Nephron (organoid): Measurements from ENCODE around the gene PTPRT.

Source experiments
- H3K27ac Mint-ChIP-seq, 3 experiments: 2 replicates each; pipeline ENCODE4 v1.8.0; 2020; ENCODE audit warnings: mixed read lengths in 3 of 3, mild to moderate bottlenecking in 2 of 3, moderate library complexity in 1 of 3
- H3K27me3 Mint-ChIP-seq: 2 replicates; pipeline ENCODE4 v1.8.0; 2021; ENCODE audit warnings: low read depth, mild to moderate bottlenecking, moderate library complexity, mixed read lengths
- H3K36me3 Mint-ChIP-seq: 2 replicates; pipeline ENCODE4 v1.8.0; 2020; ENCODE audit warnings: low read depth, mixed read lengths
- H3K4me1 Mint-ChIP-seq: 2 replicates; pipeline ENCODE4 v1.8.0; 2020; ENCODE audit warnings: mixed read lengths
- H3K4me3 Mint-ChIP-seq, 3 experiments: 2 replicates each; pipeline ENCODE4 v1.8.0; 2020; ENCODE audit warnings: mild to moderate bottlenecking in 3 of 3, mixed read lengths in 3 of 3, moderate library complexity in 2 of 3
- H3K9me3 Mint-ChIP-seq: 2 replicates; pipeline ENCODE4 v1.8.0; 2020; ENCODE audit warnings: mixed read lengths
- TF ChIP-seq, protein P1 (sequence below), 3 experiments: fragments of 200-600 bp; sonication (generic); IDR thresholded peaks; one replicate each; pipeline ENCODE4 v1.5.0; 2021; ENCODE audit warnings: antibody characterized with exemption in 3 of 3; ENCODE audit not compliant: unreplicated experiment in 3 of 3

Gene PTPRT

DNA sequence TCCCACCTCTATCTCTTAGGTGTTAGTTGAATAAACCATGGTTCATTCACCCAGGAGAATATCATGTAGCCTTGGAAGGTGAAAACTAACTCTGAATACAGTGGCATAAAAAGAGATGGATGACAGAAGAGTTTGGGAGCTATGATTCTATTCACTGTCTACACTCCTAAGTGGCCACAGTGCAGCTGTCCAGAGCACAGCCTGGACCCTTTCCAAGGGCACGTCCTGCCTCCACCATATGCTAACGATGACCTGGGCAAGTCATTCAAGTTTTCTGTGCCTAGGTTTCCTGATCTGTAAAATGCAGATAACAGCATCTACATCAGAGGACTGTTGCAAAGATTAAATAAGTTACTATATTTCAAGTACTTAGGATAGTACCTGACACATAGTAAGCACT is 314.1 kb downstream of the PTPRT start:
- no peak overlapping the region for H3K4me3 Mint-ChIP-seq
- TF ChIP-seq, protein P1, sequence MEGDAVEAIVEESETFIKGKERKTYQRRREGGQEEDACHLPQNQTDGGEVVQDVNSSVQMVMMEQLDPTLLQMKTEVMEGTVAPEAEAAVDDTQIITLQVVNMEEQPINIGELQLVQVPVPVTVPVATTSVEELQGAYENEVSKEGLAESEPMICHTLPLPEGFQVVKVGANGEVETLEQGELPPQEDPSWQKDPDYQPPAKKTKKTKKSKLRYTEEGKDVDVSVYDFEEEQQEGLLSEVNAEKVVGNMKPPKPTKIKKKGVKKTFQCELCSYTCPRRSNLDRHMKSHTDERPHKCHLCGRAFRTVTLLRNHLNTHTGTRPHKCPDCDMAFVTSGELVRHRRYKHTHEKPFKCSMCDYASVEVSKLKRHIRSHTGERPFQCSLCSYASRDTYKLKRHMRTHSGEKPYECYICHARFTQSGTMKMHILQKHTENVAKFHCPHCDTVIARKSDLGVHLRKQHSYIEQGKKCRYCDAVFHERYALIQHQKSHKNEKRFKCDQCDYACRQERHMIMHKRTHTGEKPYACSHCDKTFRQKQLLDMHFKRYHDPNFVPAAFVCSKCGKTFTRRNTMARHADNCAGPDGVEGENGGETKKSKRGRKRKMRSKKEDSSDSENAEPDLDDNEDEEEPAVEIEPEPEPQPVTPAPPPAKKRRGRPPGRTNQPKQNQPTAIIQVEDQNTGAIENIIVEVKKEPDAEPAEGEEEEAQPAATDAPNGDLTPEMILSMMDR (IDR thresholded peaks at IDR 0.05; ENCODE audit: unreplicated experiment in 3 of 3) = no peak
- no peak overlapping the region for H3K27ac Mint-ChIP-seq
- H3K36me3 Mint-ChIP-seq = no peaks in the 10 kb centered on the region
- peaks cover 7% of the 10 kb centered on the region for H3K27me3 Mint-ChIP-seq
- H3K4me1 Mint-ChIP-seq = no peaks in the 10 kb centered on the region
- no peaks in the 10 kb centered on the region for H3K9me3 Mint-ChIP-seq

DNA sequence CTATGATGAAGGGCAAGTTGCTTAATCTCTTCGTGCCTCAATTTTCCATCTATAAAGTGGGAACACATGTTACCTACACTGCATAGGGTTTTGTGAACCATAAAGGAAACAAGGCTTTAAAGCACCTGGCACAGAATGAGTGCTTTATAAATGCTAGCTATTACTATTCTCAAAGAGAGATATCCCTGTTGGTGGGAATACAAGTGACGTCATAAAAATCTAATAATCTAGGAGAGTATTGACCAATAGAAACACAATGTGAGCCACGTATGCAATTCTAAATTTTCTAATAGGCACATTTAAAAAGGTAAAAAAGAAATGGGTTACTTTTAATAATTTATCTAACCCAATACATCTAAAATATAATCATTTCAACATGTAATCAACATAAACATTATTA is 316.4 kb downstream of the PTPRT start:
- H3K9me3 Mint-ChIP-seq = no peaks in the 10 kb centered on the region
- H3K27ac Mint-ChIP-seq = no peak overlapping the region
- TF ChIP-seq, protein P1 (IDR thresholded peaks at IDR 0.05; ENCODE audit: unreplicated experiment in 3 of 3) = no peak
- no peaks in the 10 kb centered on the region for H3K36me3 Mint-ChIP-seq
- H3K4me1 Mint-ChIP-seq = no peaks in the 10 kb centered on the region
- peaks cover 5% of the 10 kb centered on the region for H3K27me3 Mint-ChIP-seq
- no peak overlapping the region for H3K4me3 Mint-ChIP-seq

DNA sequence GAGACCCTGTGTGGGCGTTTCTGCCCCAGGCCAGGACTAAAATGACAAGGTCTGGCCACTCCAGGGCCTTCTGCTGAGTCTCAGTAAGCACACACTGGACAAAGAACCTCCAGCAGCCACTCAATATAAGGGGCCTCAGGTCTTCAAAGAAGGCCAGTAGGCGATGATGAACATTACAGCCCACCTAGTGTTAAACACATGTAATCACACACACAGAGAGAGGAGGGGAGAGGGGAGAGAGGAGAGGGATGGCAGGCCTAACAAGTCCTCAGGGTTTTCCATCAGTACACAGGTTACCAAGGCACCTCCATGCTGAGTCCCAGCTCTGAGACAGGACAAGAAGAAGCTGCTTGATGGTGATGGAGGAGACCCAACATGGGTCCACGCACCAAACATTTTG is 325.6 kb downstream of the PTPRT start:
- no peak overlapping the region for H3K4me3 Mint-ChIP-seq
- H3K36me3 Mint-ChIP-seq = no peaks in the 10 kb centered on the region
- no peaks in the 10 kb centered on the region for H3K9me3 Mint-ChIP-seq
- H3K4me1 Mint-ChIP-seq = no peaks in the 10 kb centered on the region
- H3K27me3 Mint-ChIP-seq = peaks cover 19% of the 10 kb centered on the region
- H3K27ac Mint-ChIP-seq = no peak overlapping the region
- TF ChIP-seq, protein P1 (IDR thresholded peaks at IDR 0.05; ENCODE audit: unreplicated experiment in 3 of 3) = no peak

DNA sequence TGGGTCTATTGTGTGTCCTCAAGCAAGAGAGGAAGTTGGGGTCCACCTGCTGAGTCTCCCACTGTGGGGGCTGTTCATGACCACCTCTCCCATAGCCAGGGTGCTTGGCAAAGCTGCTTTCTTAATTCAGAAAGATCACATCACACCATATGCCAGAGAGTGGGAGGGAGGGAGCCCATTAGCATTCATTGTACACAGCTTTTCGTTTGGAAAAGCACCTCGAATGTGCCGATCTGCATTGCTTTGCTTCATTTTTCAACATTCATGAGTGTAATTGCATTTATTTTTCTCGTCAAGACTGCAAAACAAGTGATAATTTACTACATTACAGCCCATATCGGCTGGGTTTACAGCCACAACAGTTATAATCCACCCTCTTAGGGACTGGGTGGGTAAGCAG is 327.3 kb downstream of the PTPRT start:
- Mint-ChIP-seq H3K4me1 (peaks cover 1% of the 10 kb centered on the region), H3K27me3 (peaks cover 19% of the 10 kb centered on the region), H3K9me3 (no peaks in the 10 kb centered on the region), H3K27ac (no peak overlapping the region), H3K36me3 (no peaks in the 10 kb centered on the region), H3K4me3 (no peak overlapping the region)
- TF ChIP-seq, protein P1 (IDR thresholded peaks at IDR 0.05; ENCODE audit: unreplicated experiment in 3 of 3) = no peak

DNA sequence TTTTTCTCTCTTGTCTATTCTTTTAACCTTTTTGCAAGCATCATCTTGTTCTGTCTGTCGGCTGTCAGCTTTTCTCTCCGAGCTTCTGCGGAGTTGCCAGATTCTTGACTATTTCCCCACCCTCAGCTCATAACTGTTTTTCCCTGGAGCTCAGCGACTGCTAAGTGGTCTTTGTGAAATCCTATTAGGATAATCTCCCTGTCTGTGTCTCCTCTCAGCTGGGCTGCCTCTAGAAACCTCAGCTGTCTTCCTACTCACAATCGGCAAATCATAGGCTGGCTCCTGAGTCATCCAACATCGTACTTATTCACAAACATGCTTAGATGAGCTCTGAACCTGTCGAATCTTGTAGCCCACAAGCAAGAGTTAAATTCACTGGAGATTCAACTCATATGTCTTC is 332.3 kb downstream of the PTPRT start:
- H3K4me1 Mint-ChIP-seq = peaks cover 6% of the 10 kb centered on the region
- H3K36me3 Mint-ChIP-seq = no peaks in the 10 kb centered on the region
- no peak overlapping the region for H3K27ac Mint-ChIP-seq
- peaks cover 14% of the 10 kb centered on the region for H3K27me3 Mint-ChIP-seq
- TF ChIP-seq, protein P1 (IDR thresholded peaks at IDR 0.05; ENCODE audit: unreplicated experiment in 3 of 3) = no peak
- H3K9me3 Mint-ChIP-seq = no peaks in the 10 kb centered on the region
- no peak overlapping the region for H3K4me3 Mint-ChIP-seq

DNA sequence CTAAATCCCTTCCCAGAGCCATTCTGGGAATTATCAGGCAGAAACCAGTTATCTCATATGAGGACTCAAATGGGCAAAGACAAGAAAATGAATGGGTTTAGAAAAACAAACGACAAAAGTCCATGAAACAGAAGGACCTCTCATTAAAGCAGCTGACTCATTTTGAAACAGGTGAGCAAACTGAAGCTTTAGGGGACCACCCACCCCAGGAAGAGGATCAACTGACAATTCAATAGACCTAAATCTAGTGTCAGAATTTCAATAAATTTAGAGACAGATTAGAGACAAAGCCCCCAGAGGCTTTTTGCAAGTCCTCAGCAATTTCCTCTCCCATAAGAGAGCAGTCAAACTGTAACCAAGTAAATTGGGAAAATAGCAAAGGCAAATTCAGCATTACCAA is 333.8 kb downstream of the PTPRT start:
- TF ChIP-seq, protein P1 (IDR thresholded peaks at IDR 0.05; ENCODE audit: unreplicated experiment in 3 of 3) = no peak
- Mint-ChIP-seq H3K36me3 (no peaks in the 10 kb centered on the region), H3K9me3 (no peaks in the 10 kb centered on the region), H3K27me3 (peaks cover 16% of the 10 kb centered on the region), H3K27ac (no peak overlapping the region), H3K4me1 (peaks cover 6% of the 10 kb centered on the region), H3K4me3 (no peak overlapping the region)
